ENCODE results near the gene SPON1.

DNA sequence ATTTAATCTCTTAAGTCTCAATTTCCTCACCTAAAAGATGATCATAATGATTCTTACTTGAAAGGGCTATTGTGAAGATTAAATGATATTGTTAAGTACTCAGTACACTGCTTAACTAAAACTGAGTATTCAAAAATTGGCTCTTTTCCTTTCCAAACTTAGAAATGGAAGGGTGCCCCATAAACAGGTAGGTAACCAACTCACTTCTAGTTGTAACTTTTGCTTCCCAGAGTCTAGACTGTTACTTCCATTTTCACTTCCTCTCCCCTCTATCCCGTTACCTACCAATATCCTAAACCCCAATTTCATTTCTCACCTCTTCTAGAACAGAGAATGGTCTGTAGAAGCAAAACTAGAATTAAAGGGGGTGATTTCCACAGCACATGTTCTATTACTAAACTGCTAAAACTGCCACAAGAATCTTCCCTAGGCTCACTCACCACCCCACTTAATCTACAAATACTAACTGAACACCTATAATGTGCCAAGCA, 346.4 kb downstream of the SPON1 start:
- TF ChIP-seq CTCF (IDR thresholded peaks at IDR 0.05) (peak; percentile 42; the same call in 1 of the 2 replicates), POLR2AphosphoS5 (IDR thresholded peaks at IDR 0.05; ENCODE audit: low read depth, low read length) (no peak), SIN3A (IDR thresholded peaks at IDR 0.05; ENCODE audit: borderline replicate concordance, insufficient read depth, low read depth, low read length) (no peak)
- TF ChIP-seq, protein P1, sequence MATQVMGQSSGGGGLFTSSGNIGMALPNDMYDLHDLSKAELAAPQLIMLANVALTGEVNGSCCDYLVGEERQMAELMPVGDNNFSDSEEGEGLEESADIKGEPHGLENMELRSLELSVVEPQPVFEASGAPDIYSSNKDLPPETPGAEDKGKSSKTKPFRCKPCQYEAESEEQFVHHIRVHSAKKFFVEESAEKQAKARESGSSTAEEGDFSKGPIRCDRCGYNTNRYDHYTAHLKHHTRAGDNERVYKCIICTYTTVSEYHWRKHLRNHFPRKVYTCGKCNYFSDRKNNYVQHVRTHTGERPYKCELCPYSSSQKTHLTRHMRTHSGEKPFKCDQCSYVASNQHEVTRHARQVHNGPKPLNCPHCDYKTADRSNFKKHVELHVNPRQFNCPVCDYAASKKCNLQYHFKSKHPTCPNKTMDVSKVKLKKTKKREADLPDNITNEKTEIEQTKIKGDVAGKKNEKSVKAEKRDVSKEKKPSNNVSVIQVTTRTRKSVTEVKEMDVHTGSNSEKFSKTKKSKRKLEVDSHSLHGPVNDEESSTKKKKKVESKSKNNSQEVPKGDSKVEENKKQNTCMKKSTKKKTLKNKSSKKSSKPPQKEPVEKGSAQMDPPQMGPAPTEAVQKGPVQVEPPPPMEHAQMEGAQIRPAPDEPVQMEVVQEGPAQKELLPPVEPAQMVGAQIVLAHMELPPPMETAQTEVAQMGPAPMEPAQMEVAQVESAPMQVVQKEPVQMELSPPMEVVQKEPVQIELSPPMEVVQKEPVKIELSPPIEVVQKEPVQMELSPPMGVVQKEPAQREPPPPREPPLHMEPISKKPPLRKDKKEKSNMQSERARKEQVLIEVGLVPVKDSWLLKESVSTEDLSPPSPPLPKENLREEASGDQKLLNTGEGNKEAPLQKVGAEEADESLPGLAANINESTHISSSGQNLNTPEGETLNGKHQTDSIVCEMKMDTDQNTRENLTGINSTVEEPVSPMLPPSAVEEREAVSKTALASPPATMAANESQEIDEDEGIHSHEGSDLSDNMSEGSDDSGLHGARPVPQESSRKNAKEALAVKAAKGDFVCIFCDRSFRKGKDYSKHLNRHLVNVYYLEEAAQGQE (IDR thresholded peaks at IDR 0.05; ENCODE audit: insufficient read depth in 1 of 2, low read depth in 2 of 2, low read length in 1 of 2), result no peak
